NCI-H2029 treated with DMSO at 0.1 percent for 48 hours (cell line): ENCODE measurements around the gene EPB42.

Source experiments
- DNase-seq: peaks from one replicate; lab custom pipeline; 2025; lab: John Stamatoyannopoulos, UW

EPB42 gene

DNA sequence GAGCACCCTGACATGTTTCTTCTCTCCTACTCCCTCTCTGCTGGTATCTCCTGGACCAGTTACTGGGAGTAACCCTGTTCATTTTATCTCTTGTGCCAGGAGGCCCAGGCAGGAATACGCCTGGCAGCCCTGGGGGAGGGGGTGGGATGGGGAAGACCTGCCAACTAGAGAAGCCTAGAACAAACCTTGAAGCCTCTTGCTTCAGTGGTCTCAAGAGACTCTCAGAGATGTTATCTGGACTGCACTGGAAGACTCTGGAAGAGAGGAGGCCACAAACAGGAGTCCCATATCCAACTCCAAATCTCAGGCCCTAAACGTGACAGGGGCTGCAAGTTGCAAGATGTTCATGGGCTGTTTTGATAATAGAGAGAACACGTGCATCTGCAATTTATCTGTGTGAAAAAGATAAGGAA lies at the start of gene EPB42:
TSS of gene EPB42 (minus strand) at position 28 of the 413 bp plus-strand sequence. CDS start 193 bp downstream, outside the sequence.
- DNase-seq, result no peak

DNA sequence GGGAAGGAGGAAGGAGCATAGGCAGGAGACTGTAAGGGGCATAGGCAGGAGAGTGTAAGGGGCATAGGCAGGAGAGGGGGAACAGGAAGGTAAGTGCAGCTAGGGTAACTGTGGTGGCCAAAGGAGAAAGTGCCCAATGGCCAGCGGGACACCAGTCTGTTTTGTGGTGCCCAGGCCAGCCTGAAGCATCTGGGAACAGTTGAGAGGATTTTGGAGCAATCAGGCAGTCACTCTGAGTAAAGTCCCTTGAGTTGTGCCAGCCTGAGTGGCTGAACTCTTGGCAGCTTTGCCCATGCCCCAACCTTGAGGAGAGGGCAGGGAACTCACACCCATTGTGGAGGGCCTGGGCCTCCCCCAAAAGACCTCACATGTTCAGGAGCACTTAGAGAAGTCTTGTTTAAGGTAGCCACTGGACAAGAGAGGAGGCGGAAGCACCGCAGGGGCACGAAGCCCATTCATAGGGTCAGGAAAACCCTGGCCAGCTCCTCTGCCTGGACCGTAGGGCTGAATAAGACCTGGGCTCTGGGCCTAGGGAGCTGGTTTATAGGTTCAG lies 49.4 kb upstream of the EPB42 start:
- DNase-seq, result no peak

DNA sequence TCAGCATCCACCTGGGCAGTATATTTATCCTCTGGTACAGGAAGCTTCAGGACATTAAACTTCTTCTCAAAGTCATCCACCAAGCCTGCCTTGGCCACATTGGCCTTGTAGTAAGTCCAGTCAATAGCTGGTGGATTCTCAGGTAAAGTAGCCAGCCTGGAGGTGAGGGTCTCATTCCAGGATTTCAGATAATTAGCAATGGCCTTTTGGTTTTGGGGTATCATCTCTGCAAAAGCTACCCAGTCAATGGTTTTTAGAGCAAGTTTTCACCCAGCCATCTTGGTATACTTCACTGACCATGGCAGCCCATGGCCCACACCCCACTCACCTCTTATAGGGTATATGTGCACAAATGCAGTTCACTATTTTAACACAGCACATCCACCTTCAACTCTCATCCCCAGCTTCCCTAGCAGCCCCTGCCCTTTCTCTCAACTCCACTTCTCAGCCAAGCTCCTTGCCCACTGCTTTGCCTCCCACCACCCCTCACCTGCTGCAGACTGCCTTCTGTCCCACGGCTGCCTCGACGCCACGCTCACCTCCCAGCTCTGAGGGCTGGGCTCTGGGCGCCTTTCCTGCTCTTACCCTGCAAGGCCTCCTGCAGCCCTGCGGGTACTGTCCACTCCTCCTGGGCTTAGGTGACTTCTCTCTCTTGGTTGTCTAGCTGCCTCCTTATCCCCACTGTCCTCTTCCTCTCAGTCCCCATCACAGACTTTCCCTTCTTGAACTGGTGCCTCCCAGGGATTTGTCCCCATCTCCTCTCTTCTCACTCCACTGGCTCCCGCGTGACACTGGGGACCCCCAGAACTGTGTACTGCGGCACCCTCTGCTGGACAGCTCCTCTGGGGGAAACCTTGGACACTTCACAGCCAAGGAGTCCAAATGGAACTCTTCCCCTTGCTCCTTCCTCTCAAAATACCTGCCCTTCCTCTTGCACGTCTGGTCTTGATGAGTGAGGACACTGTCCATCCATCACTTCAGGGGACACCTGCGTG lies 47.6 kb upstream of the EPB42 start:
- no peak for DNase-seq

DNA sequence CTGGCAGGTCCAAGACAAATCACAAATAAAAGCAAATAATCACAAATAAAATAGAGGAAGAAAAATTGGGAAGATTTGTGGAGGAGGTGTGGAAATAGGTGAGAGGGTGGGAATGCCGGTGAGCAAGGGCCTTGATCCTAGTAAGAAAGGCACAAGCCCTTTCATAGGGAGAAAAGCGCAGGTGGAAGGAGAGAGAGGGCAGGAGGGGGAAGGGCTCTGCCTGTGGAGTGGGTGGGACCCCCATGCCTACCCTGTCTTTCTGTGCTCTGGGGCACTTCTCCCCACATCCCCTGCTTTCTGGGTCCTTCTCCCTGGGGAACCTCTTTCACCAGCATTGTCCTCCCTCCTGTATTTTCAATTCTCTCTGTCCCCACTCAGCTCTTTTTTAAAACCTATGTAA lies 46.6 kb upstream of the EPB42 start:
- DNase-seq, result no peak

DNA sequence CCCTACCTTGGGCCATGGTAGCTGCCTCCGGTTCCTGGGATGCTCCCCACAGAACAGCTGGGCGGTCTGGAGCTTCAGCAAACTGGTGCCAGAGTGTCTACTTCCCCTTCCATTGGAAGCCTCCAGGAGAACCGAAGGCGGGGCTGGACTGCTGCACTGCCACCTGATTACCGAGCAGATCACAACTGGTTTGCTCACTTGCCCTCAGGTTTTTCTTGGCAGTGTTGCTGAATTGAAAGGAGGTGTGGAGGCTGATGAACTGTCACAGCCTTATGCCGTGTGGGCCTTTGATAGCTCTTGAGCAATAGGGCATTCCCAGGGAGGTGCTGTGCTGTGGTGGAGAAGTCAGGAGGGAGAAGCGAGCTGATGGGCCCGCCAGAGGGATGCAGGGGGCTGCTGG lies 46.0 kb upstream of the EPB42 start, which contains the start of gene TGM5:
TSS of gene TGM5 (minus strand) at position 95 of the 400 bp plus-strand sequence. CDS start at position 16, 79 bp downstream.
- no peak for DNase-seq

DNA sequence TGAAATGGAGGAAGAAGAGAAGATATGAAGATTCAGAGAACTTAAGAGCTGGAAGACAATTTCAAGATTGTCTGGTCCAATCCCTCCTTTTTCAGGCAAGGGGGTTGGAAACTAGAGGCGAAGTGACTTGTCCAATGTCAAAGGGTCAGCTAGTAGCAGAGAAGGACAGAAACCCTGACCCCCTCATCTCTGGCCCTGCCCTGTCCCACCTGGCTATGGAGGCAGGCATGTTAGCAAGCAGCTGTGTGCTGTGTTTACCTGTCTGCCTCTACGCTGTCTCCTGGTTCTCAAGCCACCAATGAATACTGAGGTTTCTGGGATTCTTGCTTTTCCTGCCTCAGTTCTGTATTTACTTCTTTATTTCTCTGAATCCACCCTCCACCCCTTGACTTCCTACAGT lies 45.6 kb upstream of the EPB42 start:
- DNase-seq, result no peak

GRCh38 chr15:43260011-43260615 lies 39.3 kb upstream of the EPB42 start:
- no peak for DNase-seq

DNA sequence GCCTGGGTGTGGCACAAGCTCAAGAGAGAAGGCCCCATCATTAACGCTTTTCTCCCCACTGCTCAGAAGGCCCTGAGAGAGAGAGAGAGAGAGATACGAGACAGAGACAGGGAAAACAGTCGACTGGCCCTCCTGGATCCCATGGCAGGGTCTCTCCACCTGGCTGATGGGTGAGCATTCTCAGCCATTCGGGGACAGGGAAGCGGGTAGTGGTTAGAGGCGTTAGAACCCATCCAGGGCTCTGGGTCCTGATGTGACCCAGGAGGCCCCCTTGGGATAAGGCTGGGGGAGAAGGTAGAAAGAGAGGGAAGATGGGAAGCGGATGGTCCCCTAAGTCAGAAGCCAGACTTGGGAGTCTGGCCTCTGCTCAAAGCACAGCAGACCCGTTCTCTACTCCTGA lies 38.0 kb upstream of the EPB42 start:
- no peak for DNase-seq

DNA sequence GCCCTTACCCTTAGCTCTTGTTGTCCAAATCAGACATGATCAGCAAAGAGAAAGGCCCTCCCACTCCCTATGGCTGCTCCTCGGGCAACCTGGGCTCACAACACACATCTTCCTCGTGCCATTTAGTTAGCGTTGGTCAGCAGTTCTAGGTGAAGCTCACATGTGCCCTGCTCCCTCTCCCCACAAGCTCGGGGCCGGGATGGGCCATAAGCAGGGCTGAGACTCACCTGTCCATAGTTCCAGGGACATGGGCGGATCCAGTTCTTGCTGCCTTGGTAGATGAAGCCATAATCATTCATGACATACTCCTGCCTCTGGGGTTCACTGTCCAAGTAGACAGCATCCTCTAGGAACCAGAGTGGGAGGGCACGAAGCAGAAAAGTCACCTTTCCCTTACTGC lies 35.5 kb upstream of the EPB42 start:
- no peak for DNase-seq

- no peak for DNase-seq
These were observed 34.6 kb upstream of the EPB42 start for GRCh38 chr15:43255376-43255775.

GRCh38 chr15:43253431-43254403 lies 32.9 kb upstream of the EPB42 start:
- no peak for DNase-seq

DNA sequence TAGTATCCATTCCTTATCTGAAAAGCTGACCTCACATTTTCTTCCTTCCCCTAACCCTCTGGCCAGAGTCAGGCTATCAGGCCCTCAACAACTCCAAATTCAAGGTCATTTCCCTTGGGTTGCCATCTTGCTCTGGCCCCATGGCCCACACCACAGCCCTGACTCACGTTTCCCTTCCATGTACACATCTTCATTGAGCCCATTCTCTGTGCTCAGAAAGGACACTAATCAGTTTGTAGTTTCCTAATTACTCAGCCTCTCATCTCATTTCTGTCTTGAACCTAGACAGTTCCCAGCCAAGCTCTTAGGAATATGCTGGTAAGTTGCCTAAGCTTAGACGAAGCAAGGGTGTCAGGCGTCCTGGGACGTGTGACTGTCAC lies 31.0 kb upstream of the EPB42 start:
- DNase-seq, result no peak

- no peak for DNase-seq
These were observed 30.5 kb upstream of the EPB42 start for GRCh38 chr15:43251185-43251870.

DNA sequence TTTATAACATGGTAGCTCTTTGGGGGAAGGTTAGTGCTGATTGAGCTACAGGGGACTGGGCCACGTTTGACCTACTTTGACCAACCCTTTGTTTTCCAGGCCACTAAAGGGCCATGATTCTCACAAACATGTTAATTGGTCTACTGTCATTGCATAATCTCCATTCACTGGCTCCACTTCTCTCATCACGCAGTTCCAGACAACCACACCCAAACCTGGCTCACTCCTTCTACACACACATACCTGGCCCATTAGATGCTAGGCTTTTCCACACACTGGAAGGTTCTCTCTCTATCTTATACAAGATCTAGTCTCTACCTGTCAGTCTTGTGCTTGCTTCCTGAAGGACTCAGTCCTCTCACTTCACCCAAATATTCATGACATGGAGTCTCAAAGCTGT lies 30.0 kb upstream of the EPB42 start:
- no peak for DNase-seq

GRCh38 chr15:43249699-43250203 lies 28.9 kb upstream of the EPB42 start:
- DNase-seq, result no peak

- DNase-seq, result no peak
These were observed 28.4 kb upstream of the EPB42 start for GRCh38 chr15:43249236-43249635.

DNA sequence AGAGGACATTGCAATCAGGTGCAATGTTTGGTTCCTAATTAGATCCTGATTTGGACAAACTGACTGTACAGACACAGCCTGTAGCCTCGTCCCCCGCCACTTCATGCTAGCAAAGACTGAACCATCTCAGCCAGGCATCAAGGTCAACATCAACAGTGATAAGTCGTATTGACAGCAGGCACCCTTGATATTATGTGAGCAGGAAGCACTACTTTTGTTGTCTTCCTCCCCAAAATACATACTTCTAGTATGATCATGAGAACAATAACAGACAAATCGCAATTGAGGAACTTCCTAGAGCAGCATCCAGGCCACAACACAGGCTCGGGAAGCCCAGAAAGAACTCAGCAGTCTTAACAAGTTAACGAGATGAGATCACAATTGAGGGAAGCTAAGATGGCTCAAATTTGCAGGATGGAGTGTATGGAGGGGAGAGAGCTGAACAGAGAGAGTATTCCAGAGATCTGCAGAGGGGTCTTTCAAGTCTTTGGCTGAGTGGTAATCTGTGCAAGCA lies 25.5 kb upstream of the EPB42 start:
- no peak for DNase-seq

- no peak for DNase-seq
These were observed 23.3 kb upstream of the EPB42 start for GRCh38 chr15:43244092-43244491.

- no peak for DNase-seq
These were observed 22.3 kb upstream of the EPB42 start for GRCh38 chr15:43243020-43243645.

DNA sequence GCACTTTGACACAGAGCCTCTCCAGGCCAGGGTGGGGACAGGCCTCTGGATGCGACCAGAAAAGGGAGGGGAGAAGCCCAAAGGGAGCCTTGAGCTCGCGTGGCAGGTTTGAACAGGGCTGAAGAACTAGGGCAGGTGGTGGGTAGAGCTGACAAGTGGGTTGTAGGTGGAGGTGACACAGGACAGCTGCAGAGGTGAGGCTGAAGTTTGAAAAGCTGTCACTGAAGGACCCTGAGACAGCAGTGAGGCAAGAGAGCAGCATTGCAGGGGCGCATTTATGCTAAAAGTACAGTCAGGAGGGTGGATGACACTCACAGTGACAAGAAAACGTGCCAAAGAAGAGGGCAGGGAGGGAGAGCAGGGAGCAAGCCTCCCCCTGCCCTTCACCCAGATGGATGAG lies 21.8 kb upstream of the EPB42 start:
- DNase-seq, result no peak
